Measurements from ENCODE around the gene ANO1.

The ANO1 gene

GRCh38 chr11:70105755-70106571, 27.8 kb downstream of the ANO1 start:
- no peak overlapping the region for H3K27ac Mint-ChIP-seq
- H3K9me3 Mint-ChIP-seq, result no peaks in the 10 kb centered on the region
- no peak for DNase-seq
- peaks cover 3% of the 10 kb centered on the region for H3K27me3 Mint-ChIP-seq
- ATAC-seq, result no peak
- no peak overlapping the region for H3K4me3 Mint-ChIP-seq
- no peaks in the 10 kb centered on the region for H3K4me1 Mint-ChIP-seq
- H3K36me3 Mint-ChIP-seq (ENCODE audit: low read depth), result no peaks in the 10 kb centered on the region

GRCh38 chr11:70106757-70107156, 28.6 kb downstream of the ANO1 start:
- H3K4me3 Mint-ChIP-seq, result no peak overlapping the region
- ATAC-seq (no peak), DNase-seq (no peak)
- H3K27me3 Mint-ChIP-seq, result peaks cover 7% of the 10 kb centered on the region
- no peaks in the 10 kb centered on the region for H3K9me3 Mint-ChIP-seq
- H3K36me3 Mint-ChIP-seq (ENCODE audit: low read depth), result no peaks in the 10 kb centered on the region
- no peaks in the 10 kb centered on the region for H3K4me1 Mint-ChIP-seq
- no peak overlapping the region for H3K27ac Mint-ChIP-seq

- Mint-ChIP-seq H3K27me3 (peaks cover 7% of the 10 kb centered on the region), H3K4me3 (no peak overlapping the region), H3K9me3 (no peaks in the 10 kb centered on the region), H3K27ac (no peak overlapping the region), H3K36me3 (ENCODE audit: low read depth) (no peaks in the 10 kb centered on the region), H3K4me1 (no peaks in the 10 kb centered on the region)
- DNase-seq, result no peak
- no peak for ATAC-seq
These were observed 29.1 kb downstream of the ANO1 start for GRCh38 chr11:70107191-70107590.

GRCh38 chr11:70107756-70108155, 29.6 kb downstream of the ANO1 start:
- Mint-ChIP-seq H3K36me3 (ENCODE audit: low read depth) (no peaks in the 10 kb centered on the region), H3K4me1 (no peaks in the 10 kb centered on the region), H3K4me3 (no peak overlapping the region), H3K9me3 (no peaks in the 10 kb centered on the region), H3K27me3 (peaks cover 7% of the 10 kb centered on the region), H3K27ac (no peak overlapping the region)
- DNase-seq, result no peak
- no peak for ATAC-seq

GRCh38 chr11:70108250-70108649, 30.1 kb downstream of the ANO1 start:
- Mint-ChIP-seq H3K4me1 (no peaks in the 10 kb centered on the region), H3K27me3 (peaks cover 7% of the 10 kb centered on the region), H3K27ac (no peak overlapping the region), H3K36me3 (ENCODE audit: low read depth) (no peaks in the 10 kb centered on the region), H3K4me3 (no peak overlapping the region), H3K9me3 (no peaks in the 10 kb centered on the region)
- ATAC-seq (no peak), DNase-seq (no peak)

- H3K4me3 Mint-ChIP-seq, result no peak overlapping the region
- ATAC-seq, result no peak
- no peak overlapping the region for H3K27ac Mint-ChIP-seq
These were observed 30.9 kb downstream of the ANO1 start for GRCh38 chr11:70109006-70109405.

GRCh38 chr11:70109903-70110302, 31.8 kb downstream of the ANO1 start:
- ATAC-seq (no peak), DNase-seq (no peak)
- Mint-ChIP-seq H3K4me3 (no peak overlapping the region), H3K27ac (no peak overlapping the region), H3K27me3 (peaks cover 7% of the 10 kb centered on the region), H3K4me1 (no peaks in the 10 kb centered on the region), H3K9me3 (no peaks in the 10 kb centered on the region), H3K36me3 (ENCODE audit: low read depth) (no peaks in the 10 kb centered on the region)

More at GRCh38 chr11:70109006-70109405, 30.9 kb downstream of the ANO1 start:
- Mint-ChIP-seq H3K4me1 (no peaks in the 10 kb centered on the region), H3K9me3 (no peaks in the 10 kb centered on the region), H3K36me3 (ENCODE audit: low read depth) (no peaks in the 10 kb centered on the region), H3K27me3 (peaks cover 7% of the 10 kb centered on the region)
- DNase-seq, result no peak

- ATAC-seq (no peak), DNase-seq (no peak)
- Mint-ChIP-seq H3K4me1 (no peaks in the 10 kb centered on the region), H3K27ac (no peak overlapping the region), H3K9me3 (no peaks in the 10 kb centered on the region), H3K27me3 (peaks cover 4% of the 10 kb centered on the region), H3K36me3 (ENCODE audit: low read depth) (no peaks in the 10 kb centered on the region), H3K4me3 (no peak overlapping the region)
These were observed 32.5 kb downstream of the ANO1 start for GRCh38 chr11:70110538-70111055.

- DNase-seq (no peak), ATAC-seq (no peak)
- H3K9me3 Mint-ChIP-seq, result no peaks in the 10 kb centered on the region
- H3K4me3 Mint-ChIP-seq, result no peak overlapping the region
- H3K27me3 Mint-ChIP-seq, result peaks cover 4% of the 10 kb centered on the region
- H3K4me1 Mint-ChIP-seq, result no peaks in the 10 kb centered on the region
- no peak overlapping the region for H3K27ac Mint-ChIP-seq
- H3K36me3 Mint-ChIP-seq (ENCODE audit: low read depth), result no peaks in the 10 kb centered on the region
These were observed 33.3 kb downstream of the ANO1 start for GRCh38 chr11:70111269-70112016.

- H3K27me3 Mint-ChIP-seq, result peaks cover 4% of the 10 kb centered on the region
- DNase-seq, result no peak
These were observed 33.9 kb downstream of the ANO1 start for GRCh38 chr11:70112017-70112434.

GRCh38 chr11:70113801-70114200, 35.7 kb downstream of the ANO1 start:
- Mint-ChIP-seq H3K27me3 (peaks cover 10% of the 10 kb centered on the region), H3K4me1 (no peaks in the 10 kb centered on the region), H3K27ac (no peak overlapping the region), H3K4me3 (no peak overlapping the region), H3K9me3 (peaks cover 5% of the 10 kb centered on the region), H3K36me3 (ENCODE audit: low read depth) (no peaks in the 10 kb centered on the region)
- ATAC-seq (no peak), DNase-seq (no peak)

More at GRCh38 chr11:70112017-70112434, 33.9 kb downstream of the ANO1 start:
- no peaks in the 10 kb centered on the region for H3K36me3 Mint-ChIP-seq (ENCODE audit: low read depth)
- H3K9me3 Mint-ChIP-seq, result no peaks in the 10 kb centered on the region
- H3K27ac Mint-ChIP-seq, result no peak overlapping the region
- H3K4me1 Mint-ChIP-seq, result no peaks in the 10 kb centered on the region
- H3K4me3 Mint-ChIP-seq, result no peak overlapping the region
- no peak for ATAC-seq

GRCh38 chr11:70115778-70116177, 37.7 kb downstream of the ANO1 start:
- no peak overlapping the region for H3K27ac Mint-ChIP-seq
- no peaks in the 10 kb centered on the region for H3K4me1 Mint-ChIP-seq
- H3K36me3 Mint-ChIP-seq (ENCODE audit: low read depth), result no peaks in the 10 kb centered on the region
- H3K4me3 Mint-ChIP-seq, result no peak overlapping the region
- peaks cover 10% of the 10 kb centered on the region for H3K9me3 Mint-ChIP-seq
- peaks cover 16% of the 10 kb centered on the region for H3K27me3 Mint-ChIP-seq
- ATAC-seq, result no peak
- no peak for DNase-seq

- no peak for DNase-seq
- H3K9me3 Mint-ChIP-seq, result peaks cover 10% of the 10 kb centered on the region
- no peak for ATAC-seq
- H3K4me3 Mint-ChIP-seq, result no peak overlapping the region
- no peak overlapping the region for H3K27ac Mint-ChIP-seq
- peaks cover 15% of the 10 kb centered on the region for H3K27me3 Mint-ChIP-seq
- no peaks in the 10 kb centered on the region for H3K36me3 Mint-ChIP-seq (ENCODE audit: low read depth)
- H3K4me1 Mint-ChIP-seq, result no peaks in the 10 kb centered on the region
These were observed 38.4 kb downstream of the ANO1 start for GRCh38 chr11:70116386-70117065.

- Mint-ChIP-seq H3K4me1 (no peaks in the 10 kb centered on the region), H3K27me3 (peaks cover 15% of the 10 kb centered on the region), H3K36me3 (ENCODE audit: low read depth) (no peaks in the 10 kb centered on the region), H3K4me3 (no peak overlapping the region), H3K9me3 (peaks cover 10% of the 10 kb centered on the region), H3K27ac (no peak overlapping the region)
- ATAC-seq (no peak), DNase-seq (no peak)
These were observed 39.5 kb downstream of the ANO1 start for GRCh38 chr11:70117567-70118145.

Data from activated naive CD8-positive, alpha-beta T cell treated with anti-CD3 and anti-CD28 coated beads, Interleukin-2, amount 50 U/mL, for 24 hours (primary cell).